SK-N-SH treated with all-trans-retinoic acid at 6 μM for 48 hours (cell line): Measurements from ENCODE around the gene FHIT.

Experiments used
- ATAC-seq: fragments of 200-7000 bp; cut with Tn5 transposase; 3 replicates; pipeline ENCODE4 v1.9.1; 2020; ENCODE audit warnings: mild to moderate bottlenecking, moderate library complexity
- ARNTL ChIP-seq: fragments of 450-650 bp; formaldehyde crosslinking; IDR thresholded peaks from 2 replicates; pipeline ENCODE4 v1.5.0; 2020; ENCODE audit warnings: low read depth, mild to moderate bottlenecking, moderate library complexity, borderline replicate concordance
- BACH2 ChIP-seq: fragments of 250-450 bp; sonication (Bioruptor Pico); IDR thresholded peaks from 2 replicates; pipeline ENCODE4 v1.9.0; 2021; ENCODE audit warnings: mild to moderate bottlenecking, borderline replicate concordance
- CREB5 ChIP-seq: fragments of 250-450 bp; sonication (Bioruptor Pico); IDR thresholded peaks from 2 replicates; pipeline ENCODE4 v1.5.1; 2020; ENCODE audit warnings: low read depth, mild to moderate bottlenecking, moderate library complexity
- CSDC2 ChIP-seq: fragments of 250-450 bp; sonication (Bioruptor Pico); IDR thresholded peaks from 2 replicates; pipeline ENCODE4 v1.5.0; 2020; ENCODE audit warnings: mild to moderate bottlenecking, moderate library complexity
- CSRNP3 ChIP-seq: fragments of 250-450 bp; sonication (Bioruptor Pico); IDR thresholded peaks from 2 replicates; pipeline ENCODE4 v1.5.1; 2021; ENCODE audit warnings: mild to moderate bottlenecking, moderate library complexity
- ESRRG ChIP-seq: fragments of 250-450 bp; sonication (Bioruptor Pico); IDR thresholded peaks from 2 replicates; pipeline ENCODE4 v1.6.1; 2021; ENCODE audit warnings: mild to moderate bottlenecking
- GLIS3 ChIP-seq: fragments of 250-450 bp; sonication (Bioruptor Pico); IDR thresholded peaks from 2 replicates; pipeline ENCODE4 v1.5.0; 2020; ENCODE audit warnings: mild to moderate bottlenecking, moderate library complexity
- ISL1 ChIP-seq: fragments of 250-450 bp; sonication (Bioruptor Pico); IDR thresholded peaks from 2 replicates; pipeline ENCODE4 v2.1.2; 2022; ENCODE audit warnings: mild to moderate bottlenecking, moderate library complexity
- OSR1 ChIP-seq: fragments of 250-450 bp; sonication (Bioruptor Pico); IDR thresholded peaks from 2 replicates; pipeline ENCODE4 v1.8.0; 2022; ENCODE audit warnings: moderate library complexity, mild to moderate bottlenecking, inconsistent platforms
- PATZ1 ChIP-seq: fragments of 250-450 bp; sonication (Bioruptor Pico); IDR thresholded peaks from 2 replicates; pipeline ENCODE4 v1.8.0; 2020; ENCODE audit warnings: mild to moderate bottlenecking, moderate library complexity, borderline replicate concordance
- POU6F1 ChIP-seq: fragments of 250-450 bp; sonication (Bioruptor Pico); IDR thresholded peaks from 2 replicates; pipeline ENCODE4 v1.8.0; 2021; ENCODE audit warnings: low read depth, mild to moderate bottlenecking, moderate library complexity, borderline replicate concordance
- PPARA ChIP-seq: fragments of 250-450 bp; sonication (Bioruptor Pico); IDR thresholded peaks from 2 replicates; pipeline ENCODE4 v1.5.0; 2020; ENCODE audit warnings: mild to moderate bottlenecking, borderline replicate concordance
- RARB ChIP-seq: fragments of 250-450 bp; sonication (Bioruptor Pico); IDR thresholded peaks from 2 replicates; pipeline ENCODE4 v1.8.0; 2021; ENCODE audit warnings: mild to moderate bottlenecking, moderate library complexity
- SNAI2 ChIP-seq: fragments of 250-450 bp; sonication (Bioruptor Pico); IDR thresholded peaks from 2 replicates; pipeline ENCODE4 v1.5.0; 2020; ENCODE audit warnings: mild to moderate bottlenecking, moderate library complexity
- TCF4 ChIP-seq: fragments of 250-450 bp; sonication (Bioruptor Pico); IDR thresholded peaks from 2 replicates; pipeline ENCODE4 v1.8.0; 2021; ENCODE audit warnings: mild to moderate bottlenecking, moderate library complexity, borderline replicate concordance
- ZC3H10 ChIP-seq: fragments of 250-450 bp; sonication (Bioruptor Pico); IDR thresholded peaks from 2 replicates; pipeline ENCODE4 v1.5.1; 2021; ENCODE audit warnings: mild to moderate bottlenecking, moderate library complexity
- ZFP30 ChIP-seq: fragments of 450-650 bp; formaldehyde crosslinking; IDR thresholded peaks from 2 replicates; pipeline ENCODE4 v1.5.0; 2022; ENCODE audit warnings: mild to moderate bottlenecking, moderate library complexity
- ZNF565 ChIP-seq: fragments of 450-650 bp; formaldehyde crosslinking; conservative IDR thresholded peaks from 2 replicates; pipeline ENCODE4 v1.5.0; 2020; ENCODE audit warnings: low read depth, mild to moderate bottlenecking, moderate library complexity
- ZNF70 ChIP-seq: fragments of 450-650 bp; formaldehyde crosslinking; IDR thresholded peaks from 2 replicates; pipeline ENCODE4 v1.5.0; 2020; ENCODE audit warnings: mild to moderate bottlenecking, moderate library complexity
- ZNF8 ChIP-seq: fragments of 450-650 bp; formaldehyde crosslinking; IDR thresholded peaks from 2 replicates; pipeline ENCODE4 v1.5.0; 2020; ENCODE audit warnings: mild to moderate bottlenecking, moderate library complexity

Gene FHIT

GRCh38 chr3:60269377-60269776 is 981.9 kb downstream of the FHIT start:
- no peak for ATAC-seq
- TF ChIP-seq PATZ1 (CRISPR knock-in tag) (no peak), CSDC2 (no peak), ARNTL (CRISPR knock-in tag) (no peak), RARB (CRISPR knock-in tag) (no peak), PPARA (CRISPR knock-in tag) (no peak), ZC3H10 (CRISPR knock-in tag) (no peak), GLIS3 (CRISPR knock-in tag) (no peak), TCF4 (CRISPR knock-in tag) (no peak), ZFP30 (CRISPR knock-in tag) (no peak), CREB5 (no peak), CSRNP3 (CRISPR knock-in tag) (no peak), ESRRG (CRISPR knock-in tag) (no peak), ZNF8 (CRISPR knock-in tag) (no peak), OSR1 (CRISPR knock-in tag) (no peak)

GRCh38 chr3:60268123-60268522 is 983.1 kb downstream of the FHIT start:
- no peak for ATAC-seq
- TF ChIP-seq TCF4 (CRISPR knock-in tag) (no peak), ISL1 (no peak), GLIS3 (CRISPR knock-in tag) (no peak), CSDC2 (no peak), ZNF8 (CRISPR knock-in tag) (no peak), ZFP30 (CRISPR knock-in tag) (no peak), PATZ1 (CRISPR knock-in tag) (no peak), ARNTL (CRISPR knock-in tag) (no peak), POU6F1 (CRISPR knock-in tag) (no peak), PPARA (CRISPR knock-in tag) (no peak), ZNF70 (CRISPR knock-in tag) (no peak), SNAI2 (CRISPR knock-in tag) (no peak)

- TF ChIP-seq PATZ1 (CRISPR knock-in tag) (no peak), OSR1 (CRISPR knock-in tag) (no peak), CREB5 (no peak), ISL1 (no peak), ZNF565 (CRISPR knock-in tag) (no peak), ZNF70 (CRISPR knock-in tag) (no peak), SNAI2 (CRISPR knock-in tag) (no peak), BACH2 (CRISPR knock-in tag) (no peak), PPARA (CRISPR knock-in tag) (no peak), GLIS3 (CRISPR knock-in tag) (no peak)
- no peak for ATAC-seq
Measured at GRCh38 chr3:60266444-60266843, 984.8 kb downstream of the FHIT start.
